ENCODE measurements around the gene GABARAPL2.

Gene GABARAPL2

GRCh38 chr16:75622761-75623605 is 56.8 kb downstream of the GABARAPL2 start, which contains the start of gene ADAT1:
Gene ADAT1 (minus strand): TSS chr16:75623281. CDS start chr16:75620799, 2,482 bp downstream.
- TF ChIP-seq POLR2A (IDR thresholded peaks at IDR 0.05; ENCODE audit: low read length) (peak; percentile 96), GATA1 (IDR thresholded peaks at IDR 0.05; ENCODE audit: low read depth, low read length) (no peak)

GRCh38 chr16:75624921-75625334 is 58.7 kb downstream of the GABARAPL2 start:
- TF ChIP-seq POLR2A (IDR thresholded peaks at IDR 0.05; ENCODE audit: low read length) = no peak
- TF ChIP-seq GATA1 (IDR thresholded peaks at IDR 0.05; ENCODE audit: low read depth, low read length) = no peak

More at GRCh38 chr16:75622761-75623605, 56.8 kb downstream of the GABARAPL2 start, which contains the start of gene ADAT1:
- DNase-seq = peak; percentile 98 to 99

DNA sequence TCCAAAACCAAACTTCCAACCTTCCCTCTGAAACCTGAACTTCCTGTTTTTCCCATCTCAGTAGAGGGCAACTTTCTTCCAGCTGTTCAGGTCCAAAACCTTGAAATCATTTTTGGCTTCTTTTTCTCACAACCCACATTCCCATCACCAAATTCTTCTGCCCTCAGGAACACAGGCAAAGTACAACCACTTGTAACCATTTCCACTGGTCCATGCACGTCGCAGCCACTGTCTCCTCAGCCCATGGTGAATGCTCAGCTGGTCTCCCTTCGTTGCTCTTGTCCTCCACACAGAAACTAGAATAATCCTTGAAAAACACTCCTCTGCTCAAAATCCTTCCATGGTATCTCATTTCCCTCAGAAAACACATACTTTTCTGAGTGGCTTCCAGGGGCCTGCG is 60.6 kb downstream of the GABARAPL2 start:
- no peak for TF ChIP-seq POLR2A (IDR thresholded peaks at IDR 0.05; ENCODE audit: low read length)
- no peak for TF ChIP-seq GATA1 (IDR thresholded peaks at IDR 0.05; ENCODE audit: low read depth, low read length)
- DNase-seq = no peak

More at GRCh38 chr16:75624921-75625334, 58.7 kb downstream of the GABARAPL2 start:
- peak; percentile 41 to 63 for DNase-seq
